ENCODE measurements around the gene CDC42EP1.

GRCh38 chr22:37618072-37618656 is 57.9 kb downstream of the CDC42EP1 start:
- TF ChIP-seq POLR2AphosphoS5 (IDR thresholded peaks at IDR 0.05; ENCODE audit: insufficient read depth in 1 of 2, low read depth in 1 of 2) (no peak), CTCF (IDR thresholded peaks at IDR 0.05) (no peak)

All from vagina (tissue), 2 donors.